Stomach (tissue), 9 donors: ENCODE measurements around the gene ERI3. TPM values are rescaled to one million over a fixed set of nuclear protein-coding genes. Genes with fewer than 3 reads are reported as not detected.
A peak's percentile ranks its signal among the peaks of the same experiment; 100 is the strongest.

Experiments
- DNase-seq, 2 donors: peaks; one replicate each; pipeline versions ENCODE4 v3.0.0 to v3.0.0-alpha.2; 2013 to 2019
- H3K27ac ChIP-seq, 5 donors: fragments of 200-600 bp in 4 of 5; sonication (generic) in 4 of 5; one replicate each; pipeline ENCODE4 v1.5.1; 2013 to 2019; ENCODE audit warnings: mild to moderate bottlenecking in 1 of 5, moderate library complexity in 1 of 5
- H3K27me3 ChIP-seq, 3 donors: fragments of 200-600 bp; sonication (generic); one replicate each; pipeline ENCODE4 v1.5.1; 2017 to 2019; ENCODE audit warnings: mixed run types in 1 of 3
- H3K36me3 ChIP-seq, 4 donors: fragments of 200-600 bp; sonication (generic); 1 replicate in 3 of 4; 2 replicates in 1 of 4; pipeline ENCODE4 v1.5.1; 2016 to 2019
- H3K4me1 ChIP-seq, 4 donors: fragments of 200-600 bp; sonication (generic); one replicate each; pipeline ENCODE4 v1.5.1; 2016 to 2019
- H3K4me3 ChIP-seq, 4 donors: fragments of 200-600 bp; sonication (generic) in 3 of 4; one replicate each; pipeline ENCODE4 v1.5.1; 2016 to 2019; ENCODE audit warnings: mild to moderate bottlenecking in 1 of 4
- H3K9me3 ChIP-seq, 4 donors: fragments of 200-600 bp; sonication (generic); one replicate each; pipeline ENCODE4 v1.5.1; 2016 to 2019
- CTCF ChIP-seq, 7 experiments: fragments of 450-650 bp in 4 of 7; fragments of 200-600 bp in 3 of 7; sonication (generic) in 3 of 7; IDR thresholded peaks; one replicate each; pipeline ENCODE4 v1.5.1; 2016 to 2019; ENCODE audit warnings: antibody characterized with exemption in 7 of 7, control low read depth in 2 of 7, mild to moderate bottlenecking in 1 of 7
- EP300 ChIP-seq: sonication (generic); formaldehyde crosslinking; IDR thresholded peaks from one replicate; pipeline ENCODE4 v1.6.1; 2017; ENCODE audit warnings: antibody characterized with exemption
- POLR2A ChIP-seq, 4 donors: fragments of 450-650 bp; IDR thresholded peaks; one replicate each; pipeline ENCODE4 v1.6.1; 2016; ENCODE audit warnings: antibody characterized with exemption in 4 of 4, control low read depth in 2 of 4, mild to moderate bottlenecking in 1 of 4, moderate library complexity in 1 of 4
- POLR2AphosphoS5 ChIP-seq, 3 donors: sonication (generic); formaldehyde crosslinking; IDR thresholded peaks; one replicate each; pipeline ENCODE4 v1.6.1; 2016; ENCODE audit warnings: antibody characterized with exemption in 3 of 3
- WGBS, 5 donors: extraction: QIAGEN DNeasy Blood & Tissue Kit in 3 of 5; methylation state at CpG; one replicate each; pipeline versions ENCODE4 v1.1.5 to v1.1.7; 2013 to 2018; 5-methylcytosine and 5-hydroxymethylcytosine counted together
- intact Hi-C: fragments of 100-400 bp; cut with DNase I; formaldehyde crosslinking; loops from one replicate; pipeline ENCODE4 v1.15.1; 2023; ENCODE audit warnings: low total_unique reads
- polyA plus RNA-seq, 3 donors: library from polyadenylated mRNA; stranded (reverse); fragments of 200-250 nt; gene quantifications; one replicate each; pipeline ENCODE4 v1.2.3, GENCODE V29; 2013
- total RNA-seq, 5 donors: library from RNA; depleted of rRNA; stranded (reverse); fragments of >200 nt; gene quantifications; one replicate each; pipeline versions ENCODE4 v1.1.0 to v1.2.3, GENCODE V29; 2014 to 2016
- donor health status: healthy with polysubstance abuse.
- donor health status: Bipolar disorder and iron deficiency.
- donor health status: healthy.

Gene ERI3
- total and polyA plus RNA-seq, 8 donors = 18.7 to 110 (median 30.1) TPM

- peaks cover 20 to 68% (median 66%) of the 10 kb centered on the region in 4 donors for H3K36me3 ChIP-seq
- no peak overlapping the region for H3K27ac ChIP-seq
These were observed 70.9 kb downstream of the ERI3 start for GRCh38 chr1:44284184-44284583.

GRCh38 chr1:44283524-44284173 is 71.4 kb downstream of the ERI3 start:
- no peak overlapping the region for H3K4me3 ChIP-seq
- intact Hi-C loops = no loop called here
- H3K27ac ChIP-seq = no peak overlapping the region
- H3K9me3 ChIP-seq = no peaks in the 10 kb centered on the region
- DNase-seq = peak in 1 of 2 donors; percentile 67
- peaks cover 20 to 67% (median 64%) of the 10 kb centered on the region in 4 donors for H3K36me3 ChIP-seq
- 78 to 94% (median 80%) methylated on average over 3 of the region's 3 CpGs for WGBS, 5 donors
- H3K4me1 ChIP-seq = peaks cover 0 to 10% (median 3%) of the 10 kb centered on the region in 4 donors
- TF ChIP-seq POLR2AphosphoS5 (IDR thresholded peaks at IDR 0.05) (no peak), EP300 (no peak), CTCF (IDR thresholded peaks at IDR 0.05) (no peak), POLR2A (IDR thresholded peaks at IDR 0.05) (no peak)
- H3K27me3 ChIP-seq = no peaks in the 10 kb centered on the region

More at GRCh38 chr1:44284184-44284583, 70.9 kb downstream of the ERI3 start:
- no peak for DNase-seq
- H3K4me3 ChIP-seq = no peak overlapping the region
- TF ChIP-seq POLR2A (IDR thresholded peaks at IDR 0.05) = no peak
- TF ChIP-seq EP300 = no peak
- no peak for TF ChIP-seq CTCF (IDR thresholded peaks at IDR 0.05)
- no peak for TF ChIP-seq POLR2AphosphoS5 (IDR thresholded peaks at IDR 0.05)
- 89 to 100% (median 98%) methylated on average over 2 of the region's 2 CpGs for WGBS, 5 donors
- intact Hi-C loops = no loop called here
- H3K27me3 ChIP-seq = no peaks in the 10 kb centered on the region
- peaks cover 0 to 10% (median 3%) of the 10 kb centered on the region in 4 donors for H3K4me1 ChIP-seq
- no peaks in the 10 kb centered on the region for H3K9me3 ChIP-seq

GRCh38 chr1:44282704-44283426 is 72.2 kb downstream of the ERI3 start:
- Histone ChIP-seq H3K4me3 (no peak overlapping the region), H3K9me3 (no peaks in the 10 kb centered on the region), H3K27me3 (no peaks in the 10 kb centered on the region), H3K27ac (no peak overlapping the region), H3K4me1 (peaks cover 0 to 10% (median 3%) of the 10 kb centered on the region in 4 donors), H3K36me3 (peaks cover 20 to 64% (median 57%) of the 10 kb centered on the region in 4 donors)
- DNase-seq = no peak
- intact Hi-C loops = no loop called here
- 92 to 94% (median 93%) methylated on average over 8 of the region's 8 CpGs for WGBS, 5 donors
- TF ChIP-seq CTCF (IDR thresholded peaks at IDR 0.05) (no peak), POLR2AphosphoS5 (IDR thresholded peaks at IDR 0.05) (no peak), EP300 (no peak), POLR2A (IDR thresholded peaks at IDR 0.05) (no peak)

GRCh38 chr1:44281962-44282703 is 72.9 kb downstream of the ERI3 start:
- no peaks in the 10 kb centered on the region for H3K27me3 ChIP-seq
- H3K4me3 ChIP-seq = no peak overlapping the region
- intact Hi-C loops = no loop called here
- 53 to 71% (median 63%) methylated on average over 1 of the region's 1 CpG for WGBS, 5 donors
- no peaks in the 10 kb centered on the region for H3K9me3 ChIP-seq
- no peak for DNase-seq
- H3K27ac ChIP-seq = no peak overlapping the region
- TF ChIP-seq CTCF (IDR thresholded peaks at IDR 0.05) (no peak), POLR2AphosphoS5 (IDR thresholded peaks at IDR 0.05) (no peak), EP300 (no peak), POLR2A (IDR thresholded peaks at IDR 0.05) (no peak)
- peaks cover 0 to 10% (median 3%) of the 10 kb centered on the region in 4 donors for H3K4me1 ChIP-seq
- H3K36me3 ChIP-seq = peaks cover 20 to 57% (median 51%) of the 10 kb centered on the region in 4 donors
